ENCODE results near the gene KCNQ1OT1. TPM values are rescaled to one million over a fixed set of nuclear protein-coding genes. Genes with fewer than 3 reads are reported as not detected.

The KCNQ1OT1 gene
- polyA plus RNA-seq, 3 donors from 2014 or later = 0.04 to 0.12 TPM; not detected in 1

DNA sequence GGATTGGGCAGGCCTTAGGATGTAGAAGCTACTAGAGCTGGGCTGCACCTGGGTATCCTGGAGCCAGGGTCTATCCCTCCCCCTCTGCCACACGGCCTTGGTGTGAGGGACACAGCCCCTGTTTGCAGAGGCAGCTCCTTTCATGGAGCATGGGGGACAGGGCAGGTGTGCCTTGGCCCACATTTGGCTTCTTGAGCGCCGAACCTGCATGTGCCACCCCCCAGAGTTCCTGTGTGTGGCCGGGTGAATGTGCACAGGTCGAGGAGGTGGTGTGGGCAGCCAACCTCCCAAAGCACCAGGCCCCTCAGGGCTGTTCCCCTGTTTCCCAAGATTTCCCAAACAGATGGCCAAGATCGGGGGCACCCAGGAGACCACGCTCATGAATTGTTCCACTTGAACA lies 7.9 kb upstream of the KCNQ1OT1 start:
- Mint-ChIP-seq H3K4me1 (no peaks in the 10 kb centered on the region), H3K4me3 (no peak overlapping the region), H3K27ac (no peak overlapping the region), H3K27me3 (ENCODE audit: low read depth in 3 of 3) (peaks cover 4 to 7% (median 5%) of the 10 kb centered on the region in 3 donors), H3K36me3 (no peaks in the 10 kb centered on the region), H3K9me3 (no peaks in the 10 kb centered on the region)
- DNase-seq = no peak

- no peaks in the 10 kb centered on the region for H3K36me3 Mint-ChIP-seq
Observed at GRCh38 chr11:2706321-2706720, 6.5 kb upstream of the KCNQ1OT1 start.

DNA sequence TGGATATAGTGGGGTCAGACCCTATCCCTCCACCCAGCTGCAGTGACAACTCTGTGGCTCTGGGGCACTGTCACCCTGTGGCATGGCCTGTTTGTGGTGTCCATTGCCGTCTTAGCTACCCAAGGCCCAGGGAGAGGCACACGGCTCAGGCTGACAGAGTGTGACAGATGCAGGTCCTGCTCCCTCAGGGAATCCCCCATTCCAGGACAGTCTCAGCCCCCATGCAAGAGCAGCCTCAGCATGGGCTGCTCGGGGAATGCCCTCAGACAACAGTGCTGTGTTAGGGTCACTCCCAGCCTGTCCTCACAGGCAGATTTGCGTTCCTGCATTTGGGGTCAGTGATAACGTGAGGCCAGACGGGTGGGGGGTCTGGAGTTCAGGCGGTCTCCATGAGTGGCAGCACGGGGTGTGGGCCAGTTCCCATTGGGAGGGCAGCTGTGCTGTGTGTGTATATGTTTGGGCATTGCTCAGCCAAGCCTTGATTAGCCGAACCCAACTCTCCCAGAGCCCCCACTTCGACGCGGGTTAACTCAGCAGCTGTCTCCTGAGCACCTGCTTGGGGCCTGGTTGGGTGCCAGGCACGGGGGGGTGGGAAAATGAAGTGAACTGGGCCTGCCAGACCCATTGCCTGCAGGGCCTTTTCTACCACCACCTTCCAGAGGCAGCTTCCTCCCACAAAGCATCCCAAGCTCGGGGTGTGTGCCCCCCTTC lies 5.3 kb upstream of the KCNQ1OT1 start:
- H3K9me3 Mint-ChIP-seq = no peaks in the 10 kb centered on the region
- peaks cover 0 to 7% (median 5%) of the 10 kb centered on the region in 3 donors for H3K27me3 Mint-ChIP-seq (ENCODE audit: low read depth in 3 of 3)
- DNase-seq = no peak
- no peaks in the 10 kb centered on the region for H3K36me3 Mint-ChIP-seq
- no peak overlapping the region for H3K27ac Mint-ChIP-seq
- H3K4me3 Mint-ChIP-seq = no peak overlapping the region
- no peaks in the 10 kb centered on the region for H3K4me1 Mint-ChIP-seq

More at GRCh38 chr11:2706321-2706720, 6.5 kb upstream of the KCNQ1OT1 start:
- H3K27ac Mint-ChIP-seq = no peak overlapping the region
- H3K4me1 Mint-ChIP-seq = no peaks in the 10 kb centered on the region
- peaks cover 0 to 7% (median 7%) of the 10 kb centered on the region in 3 donors for H3K27me3 Mint-ChIP-seq (ENCODE audit: low read depth in 3 of 3)
- no peak for DNase-seq
- no peak overlapping the region for H3K4me3 Mint-ChIP-seq
- no peaks in the 10 kb centered on the region for H3K9me3 Mint-ChIP-seq

- Mint-ChIP-seq H3K27me3 (ENCODE audit: low read depth in 3 of 3) (peaks cover 0 to 12% (median 9%) of the 10 kb centered on the region in 3 donors), H3K4me3 (no peak overlapping the region), H3K27ac (no peak overlapping the region), H3K36me3 (no peaks in the 10 kb centered on the region), H3K4me1 (no peaks in the 10 kb centered on the region), H3K9me3 (no peaks in the 10 kb centered on the region)
- DNase-seq = no peak
Observed at GRCh38 chr11:2704356-2704755, 4.6 kb upstream of the KCNQ1OT1 start.

DNA sequence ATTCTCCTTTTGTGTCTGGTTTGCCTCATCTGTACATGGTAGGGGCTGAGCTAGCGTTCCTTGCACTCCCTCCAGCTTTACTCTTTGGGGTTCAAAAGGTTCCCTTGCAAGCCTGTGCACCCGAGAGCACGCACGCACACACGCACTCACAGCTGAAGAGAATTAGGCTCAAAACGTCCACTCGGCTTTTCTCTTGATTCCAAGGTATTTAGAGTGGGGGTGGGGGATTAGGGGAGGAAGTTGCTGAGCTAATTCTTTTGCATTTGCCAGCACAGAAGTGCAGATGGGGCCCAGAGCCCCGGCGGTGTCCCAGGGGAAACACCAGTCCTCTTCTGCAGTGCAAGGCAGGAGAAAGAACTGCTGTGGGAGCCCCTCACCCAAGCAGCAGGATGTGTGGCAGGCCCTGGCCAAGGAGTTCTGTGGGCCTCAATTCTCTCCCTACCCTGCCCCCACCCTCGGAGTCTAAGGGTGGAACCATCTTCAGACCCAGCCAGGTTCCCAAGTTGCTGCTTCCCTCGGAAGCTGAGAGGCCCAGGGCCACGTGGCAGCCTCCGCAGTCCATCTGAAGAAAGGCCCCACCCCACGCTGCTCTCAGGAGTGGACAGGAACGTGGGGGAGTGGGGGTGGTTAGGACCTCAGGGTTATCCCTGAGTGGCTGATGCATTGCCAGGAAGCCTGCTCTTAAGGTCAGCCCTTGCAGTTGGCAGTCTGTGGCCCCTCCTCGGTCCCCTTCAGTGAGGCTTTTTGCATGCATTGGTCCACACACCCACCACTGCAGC lies 3.8 kb upstream of the KCNQ1OT1 start:
- H3K9me3 Mint-ChIP-seq = no peaks in the 10 kb centered on the region

DNA sequence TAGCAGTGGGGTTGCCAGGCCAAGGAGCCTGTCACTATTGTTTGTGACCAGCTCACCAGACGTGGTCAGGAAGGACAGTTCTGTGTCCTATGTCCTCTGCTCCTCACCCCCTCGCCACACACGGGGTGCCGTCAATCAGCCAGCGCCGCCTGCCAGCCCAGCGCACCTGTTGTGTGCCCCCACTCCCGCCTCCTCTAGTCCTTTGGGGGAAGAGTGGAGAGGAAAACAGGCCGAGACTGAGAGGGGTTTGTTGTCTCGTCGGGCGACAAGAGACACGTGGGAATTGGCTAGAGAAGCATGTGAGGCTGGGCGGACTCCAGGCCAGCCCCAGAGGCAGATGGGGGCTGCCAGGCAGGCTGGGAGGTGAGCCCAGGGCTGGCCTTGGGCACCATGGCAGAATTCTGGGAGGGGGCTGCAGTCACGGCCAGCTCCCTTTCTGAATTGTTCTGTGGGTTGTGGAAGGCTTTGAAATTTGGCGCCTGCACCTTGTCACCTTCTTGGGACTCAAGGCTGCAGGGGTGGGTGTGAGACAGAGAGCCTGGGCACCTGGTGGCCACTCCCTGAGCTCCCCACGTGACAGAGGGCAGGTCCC lies 3.1 kb upstream of the KCNQ1OT1 start:
- DNase-seq = no peak
- H3K4me3 Mint-ChIP-seq = no peak overlapping the region
- H3K36me3 Mint-ChIP-seq = no peaks in the 10 kb centered on the region
- H3K27me3 Mint-ChIP-seq (ENCODE audit: low read depth in 3 of 3) = peaks cover 9 to 18% (median 9%) of the 10 kb centered on the region in 3 donors
- H3K9me3 Mint-ChIP-seq = no peaks in the 10 kb centered on the region
- H3K4me1 Mint-ChIP-seq = peaks cover 11 to 12% of the 10 kb centered on the region in 2 donors
- no peak overlapping the region for H3K27ac Mint-ChIP-seq

More for the DNA sequence above, 3.8 kb upstream of the KCNQ1OT1 start:
- H3K4me1 Mint-ChIP-seq = peaks cover 5 to 7% of the 10 kb centered on the region in 2 donors
- no peak for DNase-seq
- H3K27ac Mint-ChIP-seq = no peak overlapping the region
- no peak overlapping the region for H3K4me3 Mint-ChIP-seq
- H3K36me3 Mint-ChIP-seq = no peaks in the 10 kb centered on the region
- peaks cover 6 to 17% (median 9%) of the 10 kb centered on the region in 3 donors for H3K27me3 Mint-ChIP-seq (ENCODE audit: low read depth in 3 of 3)

DNA sequence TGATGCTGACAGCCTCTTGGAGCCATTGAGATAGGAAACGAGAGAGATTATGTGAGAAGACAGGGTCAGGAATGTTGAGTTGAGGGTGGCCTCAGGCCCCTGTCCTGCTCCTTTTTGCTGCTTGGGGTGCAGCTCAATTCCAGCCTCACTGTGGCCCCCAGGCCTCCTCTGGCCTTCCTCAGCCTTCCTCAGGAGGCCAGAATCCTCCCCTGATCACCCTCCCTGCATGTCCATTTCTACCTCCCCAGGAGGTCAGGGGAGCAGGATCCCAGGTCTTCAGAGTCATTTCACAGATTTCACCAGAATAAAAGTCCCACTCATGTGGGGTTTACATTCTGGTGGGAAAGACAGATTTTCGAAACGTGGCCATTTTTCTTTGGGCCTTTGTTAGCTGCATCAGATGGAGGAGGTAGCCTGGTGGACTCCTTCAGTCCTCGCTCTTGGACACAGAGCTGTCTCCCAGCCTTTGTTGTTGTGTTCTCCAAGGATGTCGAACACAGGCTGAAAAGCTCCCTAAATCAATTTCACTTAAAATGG lies 2.2 kb upstream of the KCNQ1OT1 start:
- Mint-ChIP-seq H3K27me3 (ENCODE audit: low read depth in 3 of 3) (peaks cover 9 to 18% (median 9%) of the 10 kb centered on the region in 3 donors), H3K4me3 (peak overlapping the region in 4 of 5 donors; percentile 47 to 68 (median 63)), H3K27ac (peak overlapping the region in 1 of 6 donors; percentile 55), H3K4me1 (peaks cover 11 to 13% of the 10 kb centered on the region in 2 donors), H3K9me3 (no peaks in the 10 kb centered on the region), H3K36me3 (no peaks in the 10 kb centered on the region)
- no peak for DNase-seq

DNA sequence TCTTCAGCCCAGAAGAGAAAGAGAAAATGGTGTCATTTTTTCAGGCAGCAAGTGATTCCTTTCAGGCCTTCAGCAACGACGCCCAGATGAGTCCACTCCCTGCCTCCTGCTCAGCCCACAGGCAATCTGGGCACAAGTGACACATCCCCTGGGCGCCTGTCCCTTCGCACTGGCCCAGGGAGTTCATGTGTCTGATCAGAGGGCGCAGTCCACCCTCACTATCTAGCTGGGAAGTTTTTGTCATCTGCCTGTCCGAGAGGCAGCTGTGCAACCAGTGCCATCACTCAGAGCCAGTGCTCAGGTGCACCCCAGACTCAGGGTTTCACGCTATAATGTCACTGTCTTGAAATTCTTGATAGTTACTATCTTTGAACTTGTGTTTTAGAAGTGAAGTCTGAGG lies 1.4 kb upstream of the KCNQ1OT1 start:
- no peak for DNase-seq
- H3K4me1 Mint-ChIP-seq = peaks cover 11 to 13% of the 10 kb centered on the region in 2 donors
- peaks cover 9 to 16% (median 9%) of the 10 kb centered on the region in 3 donors for H3K27me3 Mint-ChIP-seq (ENCODE audit: low read depth in 3 of 3)
- peak overlapping the region in 4 of 5 donors; percentile 60 to 74 (median 67) for H3K4me3 Mint-ChIP-seq
- peak overlapping the region in 2 of 6 donors; percentile 28 to 34 for H3K27ac Mint-ChIP-seq
- no peaks in the 10 kb centered on the region for H3K9me3 Mint-ChIP-seq
- H3K36me3 Mint-ChIP-seq = no peaks in the 10 kb centered on the region

- peak overlapping the region in 2 of 6 donors; percentile 14 to 34 for H3K27ac Mint-ChIP-seq
- peaks cover 11 to 13% of the 10 kb centered on the region in 2 donors for H3K4me1 Mint-ChIP-seq
- H3K36me3 Mint-ChIP-seq = no peaks in the 10 kb centered on the region
- DNase-seq = peak; percentile 24 to 37 (median 34)
- peak overlapping the region; percentile 49 to 87 (median 77) for H3K4me3 Mint-ChIP-seq
- peaks cover 9 to 16% (median 9%) of the 10 kb centered on the region in 3 donors for H3K27me3 Mint-ChIP-seq (ENCODE audit: low read depth in 3 of 3)
- H3K9me3 Mint-ChIP-seq = no peaks in the 10 kb centered on the region
Observed at GRCh38 chr11:2700415-2701211, 819 bp upstream of the KCNQ1OT1 start.

DNA sequence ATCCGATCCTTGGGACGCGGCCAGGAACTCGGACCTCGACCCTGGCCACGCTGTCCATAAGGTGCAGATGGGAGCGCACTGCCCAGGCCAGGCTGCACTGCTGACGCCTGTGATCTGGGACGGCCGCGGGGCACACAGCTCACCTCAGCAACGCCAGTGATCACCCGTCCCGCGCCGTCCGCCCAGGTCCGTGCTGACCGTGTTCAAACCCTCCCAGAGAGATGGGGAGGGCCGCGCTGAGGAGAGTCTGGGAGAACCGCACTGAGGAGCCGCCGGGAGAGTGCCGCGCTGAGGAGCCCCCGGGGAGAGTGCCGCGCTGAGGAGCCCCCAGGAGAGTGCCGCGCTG lies 636 bp downstream of the KCNQ1OT1 start:
- DNase-seq = no peak
- H3K27ac Mint-ChIP-seq = peak overlapping the region in 1 of 6 donors; percentile 57
- peaks cover 9 to 14% (median 9%) of the 10 kb centered on the region in 3 donors for H3K27me3 Mint-ChIP-seq (ENCODE audit: low read depth in 3 of 3)

DNA sequence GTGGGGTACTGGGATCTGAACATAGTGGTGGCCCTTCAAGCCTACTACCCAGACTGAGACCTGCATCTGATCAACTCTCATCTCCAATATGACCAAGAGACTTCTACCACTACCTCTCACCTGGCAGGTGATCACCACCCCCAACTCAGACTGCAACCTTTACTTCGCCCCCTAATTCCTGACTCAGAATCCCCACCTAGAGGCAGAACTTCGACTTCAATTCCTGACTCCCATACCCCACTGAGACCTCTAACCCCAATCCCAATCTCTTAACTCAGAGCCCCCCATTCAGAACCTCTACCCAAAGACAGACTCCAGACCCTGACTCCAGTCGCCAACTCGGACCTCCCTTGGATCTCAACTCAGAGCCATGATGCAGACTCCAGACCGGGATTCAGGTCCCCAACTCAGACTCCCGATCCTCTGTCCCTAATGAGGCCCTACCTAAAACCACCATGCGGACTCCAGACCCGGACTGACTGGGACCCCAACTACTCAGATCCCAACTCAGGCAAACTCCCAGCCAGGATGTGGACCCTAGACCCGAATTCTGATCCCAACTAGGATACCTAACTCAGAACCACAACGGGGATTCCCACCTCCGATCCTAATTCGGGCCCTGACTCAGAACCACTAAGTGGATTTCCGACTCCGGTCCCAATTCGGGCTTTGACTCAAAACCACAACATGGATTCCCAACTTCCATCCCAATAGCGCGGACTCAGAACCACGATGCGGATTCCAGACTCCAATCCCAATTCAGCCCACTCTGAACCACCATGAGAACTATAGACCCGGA lies 1.2 kb downstream of the KCNQ1OT1 start:
- no peak for DNase-seq
- peaks cover 13 to 18% of the 10 kb centered on the region in 2 donors for H3K4me1 Mint-ChIP-seq
- no peaks in the 10 kb centered on the region for H3K9me3 Mint-ChIP-seq
- H3K27ac Mint-ChIP-seq = peak overlapping the region in 2 of 6 donors; percentile 14 to 57
- H3K4me3 Mint-ChIP-seq = peak overlapping the region; percentile 77 to 87 (median 80)
- no peaks in the 10 kb centered on the region for H3K36me3 Mint-ChIP-seq
- H3K27me3 Mint-ChIP-seq (ENCODE audit: low read depth in 3 of 3) = peaks cover 9 to 13% (median 9%) of the 10 kb centered on the region in 3 donors

More for the DNA sequence above, 636 bp downstream of the KCNQ1OT1 start:
- H3K36me3 Mint-ChIP-seq = no peaks in the 10 kb centered on the region
- H3K4me1 Mint-ChIP-seq = peaks cover 13 to 15% of the 10 kb centered on the region in 2 donors
- peak overlapping the region; percentile 77 to 87 (median 80) for H3K4me3 Mint-ChIP-seq
- H3K9me3 Mint-ChIP-seq = no peaks in the 10 kb centered on the region

GRCh38 chr11:2697866-2698265 lies 1.9 kb downstream of the KCNQ1OT1 start:
- Mint-ChIP-seq H3K4me3 (peak overlapping the region in 3 of 5 donors; percentile 8 to 87 (median 80)), H3K27me3 (ENCODE audit: low read depth in 3 of 3) (peaks cover 9 to 13% (median 9%) of the 10 kb centered on the region in 3 donors), H3K27ac (no peak overlapping the region), H3K4me1 (peaks cover 13 to 18% of the 10 kb centered on the region in 2 donors), H3K9me3 (no peaks in the 10 kb centered on the region), H3K36me3 (no peaks in the 10 kb centered on the region)
- DNase-seq = no peak
